Memory B cell (primary cell): ENCODE results near the gene UBE2R2.

Source experiments
- ATAC-seq: fragments of 150-1000 bp; cut with Tn5 transposase; 2 replicates; pipeline ENCODE4 v1.10.0; 2021; ENCODE audit warnings: low read depth, mild to moderate bottlenecking, moderate library complexity
- DNase-seq, 2 donors: peaks; one replicate each; pipeline ENCODE4 v3.0.0; 2022; ENCODE audit warnings: low spot score in 2 of 2
- H3K27ac Mint-ChIP-seq: one replicate; pipeline ENCODE4 v1.8.0; 2022; ENCODE audit warnings: mild to moderate bottlenecking, moderate library complexity, mixed read lengths
- H3K27me3 Mint-ChIP-seq: one replicate; pipeline ENCODE4 v1.8.0; 2022; ENCODE audit warnings: mixed read lengths
- H3K36me3 Mint-ChIP-seq: one replicate; pipeline ENCODE4 v1.8.0; 2022; ENCODE audit warnings: mild to moderate bottlenecking, mixed read lengths
- H3K4me1 Mint-ChIP-seq: one replicate; pipeline ENCODE4 v1.8.0; 2022; ENCODE audit warnings: mixed read lengths
- H3K4me3 Mint-ChIP-seq: one replicate; pipeline ENCODE4 v1.8.0; 2022; ENCODE audit warnings: mild to moderate bottlenecking, moderate library complexity, mixed read lengths
- H3K9me3 Mint-ChIP-seq: one replicate; pipeline ENCODE4 v1.8.0; 2022; ENCODE audit warnings: mixed read lengths

The UBE2R2 gene

GRCh38 chr9:33908114-33908513, 91.2 kb downstream of the UBE2R2 start:
- Mint-ChIP-seq H3K4me3 (no peak overlapping the region), H3K4me1 (peaks cover 14% of the 10 kb centered on the region), H3K27ac (no peak overlapping the region), H3K27me3 (no peaks in the 10 kb centered on the region), H3K9me3 (no peaks in the 10 kb centered on the region), H3K36me3 (peaks cover 10% of the 10 kb centered on the region)
- ATAC-seq (no peak), DNase-seq (no peak)

DNA sequence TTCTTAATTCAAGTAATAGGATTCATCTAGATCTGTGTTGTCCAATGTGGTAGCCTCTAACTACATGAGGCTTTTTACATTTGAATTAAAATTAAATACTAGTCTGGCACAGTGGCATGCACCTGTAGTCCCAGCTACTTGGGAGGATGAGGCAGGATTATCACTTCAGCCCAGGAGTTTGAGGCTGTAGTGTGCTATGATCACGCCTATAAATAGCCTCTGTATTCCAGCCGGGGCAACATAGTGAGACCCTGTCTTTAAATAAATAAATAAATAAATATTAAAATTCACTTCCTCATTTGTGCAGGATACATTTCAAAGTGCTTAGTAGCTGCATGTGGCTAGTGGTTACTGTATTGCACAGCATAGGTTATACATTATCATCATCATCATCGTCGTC, 91.8 kb downstream of the UBE2R2 start:
- ATAC-seq, result no peak
- DNase-seq, result no peak
- no peaks in the 10 kb centered on the region for H3K27me3 Mint-ChIP-seq
- H3K9me3 Mint-ChIP-seq, result no peaks in the 10 kb centered on the region
- H3K27ac Mint-ChIP-seq, result no peak overlapping the region
- peaks cover 10% of the 10 kb centered on the region for H3K36me3 Mint-ChIP-seq
- H3K4me1 Mint-ChIP-seq, result peaks cover 12% of the 10 kb centered on the region
- H3K4me3 Mint-ChIP-seq, result no peak overlapping the region

DNA sequence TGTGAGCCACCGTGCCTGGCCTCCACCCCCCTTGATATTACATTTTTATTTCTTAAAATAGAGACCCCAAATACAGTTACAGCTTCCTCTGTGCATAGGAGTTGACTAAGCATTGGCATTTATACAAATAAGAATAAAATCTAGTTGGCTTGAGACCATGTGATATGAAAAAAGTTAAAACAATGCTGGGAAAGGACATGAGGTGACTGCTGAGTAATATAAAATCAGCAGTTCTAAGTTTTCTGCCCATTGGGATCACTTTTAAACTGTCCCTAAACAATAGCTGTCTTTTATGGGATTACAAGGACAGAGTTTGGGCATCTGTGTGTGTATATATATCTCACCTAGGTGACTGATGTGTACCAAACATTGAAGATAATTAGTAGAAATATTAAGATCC, 96.6 kb downstream of the UBE2R2 start:
- Mint-ChIP-seq H3K9me3 (no peaks in the 10 kb centered on the region), H3K27ac (peak overlapping the region; percentile 45), H3K4me1 (no peaks in the 10 kb centered on the region), H3K27me3 (no peaks in the 10 kb centered on the region), H3K4me3 (no peak overlapping the region), H3K36me3 (peaks cover 18% of the 10 kb centered on the region)
- ATAC-seq (no peak), DNase-seq (no peak)

DNA sequence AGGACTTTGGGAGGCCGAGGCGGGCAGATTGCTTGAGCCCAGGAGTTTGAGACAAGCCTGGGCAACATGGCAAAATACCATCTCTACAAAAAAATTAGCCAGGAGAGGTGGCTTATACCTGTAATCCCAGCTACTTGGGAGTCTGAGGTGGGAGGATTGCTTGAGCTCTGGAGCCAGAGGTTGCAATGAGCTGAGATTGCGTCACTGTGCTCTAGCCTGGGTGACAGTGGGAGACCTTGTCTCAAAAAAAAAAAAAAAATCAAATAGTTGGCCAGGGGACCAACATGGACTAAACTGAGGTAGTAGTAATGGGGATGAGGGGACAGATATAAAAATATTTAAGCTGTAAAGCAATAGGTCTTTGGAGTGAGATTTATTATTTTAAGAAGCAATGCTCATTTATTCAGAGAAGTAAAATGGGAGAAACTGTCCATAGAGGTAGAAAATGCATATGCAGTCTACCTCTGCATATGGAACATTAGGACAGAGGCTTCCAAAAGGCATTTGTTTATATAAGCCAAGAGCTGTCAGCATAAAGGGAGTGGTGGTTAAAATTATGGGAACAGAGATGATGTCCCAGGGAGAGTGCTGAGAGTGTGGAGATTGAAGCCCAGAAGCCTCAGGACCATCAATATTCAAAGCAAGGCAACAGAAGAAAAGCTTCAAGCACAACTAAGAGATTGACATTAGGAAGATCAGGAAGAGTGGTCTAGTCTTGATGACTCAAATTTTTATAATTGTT, 98.1 kb downstream of the UBE2R2 start:
- Mint-ChIP-seq H3K4me3 (no peak overlapping the region), H3K27me3 (no peaks in the 10 kb centered on the region), H3K9me3 (no peaks in the 10 kb centered on the region), H3K4me1 (no peaks in the 10 kb centered on the region), H3K36me3 (peaks cover 18% of the 10 kb centered on the region), H3K27ac (peak overlapping the region; percentile 68)
- ATAC-seq (no peak), DNase-seq (no peak)

GRCh38 chr9:33917036-33917435, 100.1 kb downstream of the UBE2R2 start:
- ATAC-seq (no peak), DNase-seq (no peak)
- peak overlapping the region; percentile 22 for H3K27ac Mint-ChIP-seq
- no peaks in the 10 kb centered on the region for H3K4me1 Mint-ChIP-seq
- no peak overlapping the region for H3K4me3 Mint-ChIP-seq
- peaks cover 23% of the 10 kb centered on the region for H3K36me3 Mint-ChIP-seq
- H3K27me3 Mint-ChIP-seq, result no peaks in the 10 kb centered on the region
- no peaks in the 10 kb centered on the region for H3K9me3 Mint-ChIP-seq

DNA sequence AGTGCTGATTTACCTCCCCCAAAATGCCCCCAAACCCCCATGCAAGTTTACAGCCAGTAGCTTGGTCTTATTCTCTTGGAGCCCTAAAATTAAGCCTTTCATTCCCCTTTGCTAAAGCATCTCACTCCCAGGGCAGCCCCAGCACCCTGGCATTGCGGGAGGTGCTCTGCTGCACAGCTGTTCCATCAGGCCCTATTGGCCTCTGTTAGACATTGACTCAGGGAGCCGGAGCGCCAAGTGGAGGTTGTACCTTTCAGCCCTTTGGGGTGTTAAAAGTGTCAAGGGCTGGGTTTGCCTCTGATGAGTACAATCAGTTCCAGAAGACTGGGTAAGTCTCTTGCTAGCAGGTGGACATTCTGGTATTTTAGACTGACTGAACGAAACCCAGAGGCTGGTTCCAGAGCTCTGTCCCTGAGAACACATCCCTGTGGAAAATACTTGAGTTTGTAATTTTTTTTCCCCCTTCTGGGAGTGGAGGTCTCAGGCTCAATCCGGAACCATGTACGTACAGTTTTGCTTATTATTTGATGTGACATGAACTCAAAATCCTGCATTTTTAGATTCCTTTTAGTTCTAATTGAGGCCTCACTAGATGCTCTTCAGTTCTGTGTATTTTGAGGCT, 102.4 kb downstream of the UBE2R2 start:
- DNase-seq, result no peak
- Mint-ChIP-seq H3K4me3 (no peak overlapping the region), H3K4me1 (no peaks in the 10 kb centered on the region), H3K36me3 (peaks cover 23% of the 10 kb centered on the region), H3K9me3 (no peaks in the 10 kb centered on the region), H3K27ac (peak overlapping the region; percentile 33), H3K27me3 (no peaks in the 10 kb centered on the region)
- no peak for ATAC-seq

GRCh38 chr9:33921967-33922895, 105.3 kb downstream of the UBE2R2 start:
- no peaks in the 10 kb centered on the region for H3K27me3 Mint-ChIP-seq
- ATAC-seq (peak; percentile 62), DNase-seq (no peak)
- H3K27ac Mint-ChIP-seq, result peak overlapping the region; percentile 74
- peaks cover 17% of the 10 kb centered on the region for H3K36me3 Mint-ChIP-seq
- H3K4me1 Mint-ChIP-seq, result no peaks in the 10 kb centered on the region
- H3K9me3 Mint-ChIP-seq, result no peaks in the 10 kb centered on the region
- H3K4me3 Mint-ChIP-seq, result no peak overlapping the region

DNA sequence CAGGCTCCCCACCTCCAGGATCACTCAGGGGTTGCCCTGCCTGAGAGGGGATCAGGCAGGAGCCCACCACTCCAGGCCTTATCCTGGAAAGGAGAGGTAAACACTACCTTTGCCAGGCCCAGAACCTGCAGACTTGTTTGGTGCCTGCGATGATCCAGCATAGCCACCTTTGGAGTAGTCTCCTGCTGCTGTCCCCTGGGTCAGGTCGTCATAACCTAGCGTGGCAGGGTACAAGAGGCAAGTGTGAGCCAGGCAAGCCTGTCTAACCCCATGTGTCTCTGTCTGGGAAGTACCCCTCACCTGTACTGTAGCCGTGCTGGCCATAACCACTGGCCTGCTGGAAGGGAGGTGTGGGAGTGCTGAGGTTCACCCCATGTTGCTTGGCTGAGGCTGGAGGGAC, 106.1 kb downstream of the UBE2R2 start:
- H3K27ac Mint-ChIP-seq, result no peak overlapping the region
- H3K27me3 Mint-ChIP-seq, result no peaks in the 10 kb centered on the region
- peaks cover 12% of the 10 kb centered on the region for H3K36me3 Mint-ChIP-seq
- no peak overlapping the region for H3K4me3 Mint-ChIP-seq
- DNase-seq (no peak), ATAC-seq (no peak)
- H3K9me3 Mint-ChIP-seq, result no peaks in the 10 kb centered on the region
- H3K4me1 Mint-ChIP-seq, result no peaks in the 10 kb centered on the region

- DNase-seq, result no peak
- Mint-ChIP-seq H3K27me3 (no peaks in the 10 kb centered on the region), H3K36me3 (peaks cover 15% of the 10 kb centered on the region), H3K4me3 (no peak overlapping the region), H3K9me3 (no peaks in the 10 kb centered on the region), H3K4me1 (no peaks in the 10 kb centered on the region), H3K27ac (peak overlapping the region; percentile 73)
- ATAC-seq, result no peak
Measured at GRCh38 chr9:33923998-33924701, 107.2 kb downstream of the UBE2R2 start.

GRCh38 chr9:33924978-33925797, 108.2 kb downstream of the UBE2R2 start:
- Mint-ChIP-seq H3K27ac (peak overlapping the region; percentile 73), H3K9me3 (no peaks in the 10 kb centered on the region), H3K4me1 (no peaks in the 10 kb centered on the region), H3K27me3 (no peaks in the 10 kb centered on the region), H3K36me3 (peaks cover 19% of the 10 kb centered on the region), H3K4me3 (no peak overlapping the region)
- ATAC-seq (peak; percentile 53), DNase-seq (no peak)

DNA sequence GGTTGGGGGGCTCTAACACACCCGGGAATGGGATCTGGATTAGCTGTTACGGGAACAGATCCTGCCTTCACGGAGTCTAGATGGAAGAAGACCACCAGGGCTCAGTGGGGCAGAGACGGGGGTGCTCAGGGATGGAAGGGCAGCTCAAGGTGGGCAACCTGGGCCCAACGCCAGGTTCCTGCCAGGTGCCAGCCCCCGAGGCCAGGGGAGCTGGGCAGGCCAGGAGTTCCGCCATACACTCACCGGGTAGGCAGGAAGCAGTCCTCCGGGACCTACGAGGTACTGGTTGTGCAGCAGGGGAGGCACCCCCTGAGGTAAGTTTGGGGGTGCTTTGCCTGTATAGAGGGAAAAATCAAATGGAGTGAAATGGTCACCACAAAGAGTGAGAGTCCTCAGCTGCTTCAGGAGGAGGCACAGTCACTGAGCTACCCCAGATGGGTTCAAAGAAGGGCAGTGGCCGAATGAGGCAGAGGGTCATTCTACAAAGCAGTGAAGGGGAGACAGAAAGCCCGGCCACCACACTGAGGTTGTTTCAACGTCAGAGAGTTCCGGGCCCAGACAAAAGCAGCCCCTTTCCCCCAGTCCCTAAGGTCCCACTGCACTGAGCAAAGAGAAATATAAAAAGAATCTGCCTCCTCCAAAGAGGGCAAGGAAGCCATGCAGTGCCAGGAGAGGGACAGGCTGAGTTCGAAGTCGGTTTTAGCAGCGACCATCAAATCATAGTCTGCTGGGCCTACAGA, 110.0 kb downstream of the UBE2R2 start:
- Mint-ChIP-seq H3K27ac (no peak overlapping the region), H3K27me3 (no peaks in the 10 kb centered on the region), H3K36me3 (peaks cover 23% of the 10 kb centered on the region), H3K4me1 (no peaks in the 10 kb centered on the region), H3K9me3 (no peaks in the 10 kb centered on the region), H3K4me3 (no peak overlapping the region)
- no peak for ATAC-seq
- no peak for DNase-seq

GRCh38 chr9:33927694-33928093, 110.7 kb downstream of the UBE2R2 start:
- H3K27me3 Mint-ChIP-seq, result no peaks in the 10 kb centered on the region
- ATAC-seq (no peak), DNase-seq (no peak)
- H3K27ac Mint-ChIP-seq, result no peak overlapping the region
- H3K4me1 Mint-ChIP-seq, result no peaks in the 10 kb centered on the region
- peaks cover 31% of the 10 kb centered on the region for H3K36me3 Mint-ChIP-seq
- no peaks in the 10 kb centered on the region for H3K9me3 Mint-ChIP-seq
- H3K4me3 Mint-ChIP-seq, result no peak overlapping the region
